ENCODE results near the gene IRF4. TPM values are rescaled to one million over a fixed set of nuclear protein-coding genes. Genes with fewer than 3 reads are reported as not detected.

IRF4 gene
- total RNA-seq, 2 donors from 2014 or later = 0.26 TPM; not detected in 1

DNA sequence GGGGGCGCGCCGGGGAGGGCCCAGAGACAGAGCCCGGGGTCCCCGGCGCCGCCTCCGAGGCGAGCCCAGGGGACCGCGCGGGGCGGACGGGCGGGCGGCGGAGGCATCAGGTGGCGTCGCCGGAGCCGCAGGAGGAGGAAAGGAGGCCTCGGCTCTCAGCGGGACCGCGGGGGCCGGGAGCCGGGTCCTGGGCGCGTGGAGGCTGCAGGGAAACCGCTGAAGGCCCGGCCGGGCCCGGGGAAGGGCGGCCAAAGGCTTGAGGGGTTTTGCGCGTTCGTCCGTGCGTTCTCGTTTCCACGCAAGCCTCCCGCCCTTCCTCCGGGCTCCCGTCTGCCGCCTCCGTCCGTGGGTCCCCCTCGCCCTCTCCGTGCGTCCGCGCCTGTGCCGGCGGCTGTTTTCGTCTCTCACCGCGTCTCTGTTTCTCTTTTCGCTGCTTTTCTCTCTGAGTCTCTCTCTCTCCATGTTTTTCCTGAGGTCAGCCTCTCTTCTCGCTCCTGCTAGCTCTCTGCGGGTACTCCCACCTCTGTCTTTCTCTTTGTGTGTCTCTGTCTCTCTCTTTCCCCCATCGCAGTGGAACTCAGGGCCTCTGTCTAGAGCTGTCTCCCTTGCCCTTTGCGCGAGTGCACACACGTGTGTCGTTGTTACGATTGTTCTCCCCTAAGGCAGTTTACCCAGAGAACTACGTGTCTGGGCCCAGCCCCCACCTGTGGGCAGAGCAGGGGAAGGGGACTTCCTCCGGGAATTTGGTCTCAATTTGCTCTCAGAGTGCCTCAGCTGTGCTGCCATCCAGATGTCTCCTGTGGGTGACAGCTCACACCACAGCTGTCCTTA lies 2.1 kb downstream of the IRF4 start:
- Histone ChIP-seq H3K9me3 (no peaks in the 10 kb centered on the region), H3K27ac (no peak overlapping the region), H3K36me3 (replicated peaks in 1 of 2; ENCODE audit: insufficient read depth in 1 of 2, low read depth in 2 of 2) (no peaks in the 10 kb centered on the region), H3K4me1 (peaks cover 36% of the 10 kb centered on the region), H3K4me3 (no peak overlapping the region), H3K27me3 (peaks cover 0 to 22% of the 10 kb centered on the region in 2 donors)
- WGBS, 2 donors = 2 to 3% methylated on average over 16 to 68 of the region's 68 CpGs
- TF ChIP-seq, protein P1, sequence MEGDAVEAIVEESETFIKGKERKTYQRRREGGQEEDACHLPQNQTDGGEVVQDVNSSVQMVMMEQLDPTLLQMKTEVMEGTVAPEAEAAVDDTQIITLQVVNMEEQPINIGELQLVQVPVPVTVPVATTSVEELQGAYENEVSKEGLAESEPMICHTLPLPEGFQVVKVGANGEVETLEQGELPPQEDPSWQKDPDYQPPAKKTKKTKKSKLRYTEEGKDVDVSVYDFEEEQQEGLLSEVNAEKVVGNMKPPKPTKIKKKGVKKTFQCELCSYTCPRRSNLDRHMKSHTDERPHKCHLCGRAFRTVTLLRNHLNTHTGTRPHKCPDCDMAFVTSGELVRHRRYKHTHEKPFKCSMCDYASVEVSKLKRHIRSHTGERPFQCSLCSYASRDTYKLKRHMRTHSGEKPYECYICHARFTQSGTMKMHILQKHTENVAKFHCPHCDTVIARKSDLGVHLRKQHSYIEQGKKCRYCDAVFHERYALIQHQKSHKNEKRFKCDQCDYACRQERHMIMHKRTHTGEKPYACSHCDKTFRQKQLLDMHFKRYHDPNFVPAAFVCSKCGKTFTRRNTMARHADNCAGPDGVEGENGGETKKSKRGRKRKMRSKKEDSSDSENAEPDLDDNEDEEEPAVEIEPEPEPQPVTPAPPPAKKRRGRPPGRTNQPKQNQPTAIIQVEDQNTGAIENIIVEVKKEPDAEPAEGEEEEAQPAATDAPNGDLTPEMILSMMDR (IDR thresholded peaks at IDR 0.05) = no peak
- TF ChIP-seq POLR2A (IDR thresholded peaks at IDR 0.05) = no peak
- intact Hi-C loops (cut with DNase I) = no loop called here
- DNase-seq (no peak), ATAC-seq (no peak)

DNA sequence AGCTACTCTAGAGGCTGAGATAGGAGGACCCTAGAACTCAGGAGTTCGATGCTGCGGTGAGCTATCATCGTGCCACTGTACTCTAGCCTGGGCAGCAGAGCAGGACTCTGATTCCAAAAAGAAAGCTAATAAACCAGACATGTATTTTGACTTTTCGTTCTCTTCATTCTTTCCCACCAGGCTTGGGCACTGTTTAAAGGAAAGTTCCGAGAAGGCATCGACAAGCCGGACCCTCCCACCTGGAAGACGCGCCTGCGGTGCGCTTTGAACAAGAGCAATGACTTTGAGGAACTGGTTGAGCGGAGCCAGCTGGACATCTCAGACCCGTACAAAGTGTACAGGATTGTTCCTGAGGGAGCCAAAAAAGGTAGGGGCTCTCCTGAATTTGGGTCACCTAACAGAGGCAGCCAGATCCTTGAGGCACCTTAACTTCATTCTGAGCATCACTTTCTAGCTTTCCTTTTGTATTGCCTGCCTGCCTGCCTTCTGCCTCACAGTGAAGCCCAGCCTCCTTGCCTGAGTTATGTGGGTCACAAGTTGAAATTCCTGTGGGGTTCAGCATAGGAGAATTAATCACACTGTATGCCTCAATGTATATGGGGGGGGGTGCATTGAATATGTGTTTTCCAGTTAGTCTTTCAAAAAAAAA lies 3.2 kb downstream of the IRF4 start:
- no peak for DNase-seq
- no peak overlapping the region for H3K27ac ChIP-seq
- 84 to 86% methylated on average over 13 of the region's 13 CpGs for WGBS, 2 donors
- peaks cover 0 to 22% of the 10 kb centered on the region in 2 donors for H3K27me3 ChIP-seq
- H3K9me3 ChIP-seq = no peaks in the 10 kb centered on the region
- ATAC-seq = no peak
- H3K4me1 ChIP-seq = peaks cover 36% of the 10 kb centered on the region
- intact Hi-C loops (cut with DNase I) = no loop called here
- no peak overlapping the region for H3K4me3 ChIP-seq
- H3K36me3 ChIP-seq (replicated peaks in 1 of 2; ENCODE audit: insufficient read depth in 1 of 2, low read depth in 2 of 2) = no peaks in the 10 kb centered on the region
- TF ChIP-seq, protein P1 (IDR thresholded peaks at IDR 0.05) = no peak
- no peak for TF ChIP-seq POLR2A (IDR thresholded peaks at IDR 0.05)

DNA sequence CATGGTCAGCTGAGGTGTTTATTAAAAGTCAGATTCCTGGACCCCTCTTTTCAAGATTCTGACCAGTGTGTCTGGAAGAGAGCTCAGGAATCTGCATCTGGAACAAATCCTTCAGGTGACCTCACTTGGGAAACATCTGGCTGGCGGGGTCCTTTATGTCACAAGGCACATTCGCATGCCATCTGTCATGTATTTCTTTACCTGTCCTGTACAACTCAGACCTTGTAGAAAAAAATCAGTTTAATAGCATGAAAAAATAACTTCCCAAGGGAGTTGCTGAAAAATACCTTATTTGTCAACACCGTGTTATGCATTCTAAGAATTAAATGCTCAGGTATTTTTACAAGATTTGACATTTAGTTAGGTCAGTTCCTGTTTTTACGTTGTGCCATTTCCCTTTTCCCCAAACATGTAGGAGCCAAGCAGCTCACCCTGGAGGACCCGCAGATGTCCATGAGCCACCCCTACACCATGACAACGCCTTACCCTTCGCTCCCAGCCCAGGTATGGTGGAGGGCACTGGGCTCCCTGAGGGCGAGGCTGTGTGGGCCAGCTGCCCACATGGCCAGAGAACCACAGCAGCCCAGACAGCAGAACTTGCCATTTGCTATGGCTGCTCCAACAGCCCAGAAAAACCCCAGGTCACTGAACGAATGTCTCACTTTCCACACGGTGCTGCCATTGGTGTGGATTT lies 4.0 kb downstream of the IRF4 start:
- no peaks in the 10 kb centered on the region for H3K36me3 ChIP-seq (replicated peaks in 1 of 2; ENCODE audit: insufficient read depth in 1 of 2, low read depth in 2 of 2)
- no peak overlapping the region for H3K27ac ChIP-seq
- no peaks in the 10 kb centered on the region for H3K9me3 ChIP-seq
- 51 to 56% methylated on average over 10 of the region's 10 CpGs for WGBS, 2 donors
- ATAC-seq = no peak
- intact Hi-C loops (cut with DNase I) = no loop called here
- H3K4me1 ChIP-seq = peaks cover 35% of the 10 kb centered on the region
- peaks cover 0 to 16% of the 10 kb centered on the region in 2 donors for H3K27me3 ChIP-seq
- no peak for DNase-seq
- no peak overlapping the region for H3K4me3 ChIP-seq
- TF ChIP-seq POLR2A (IDR thresholded peaks at IDR 0.05) = no peak
- TF ChIP-seq, protein P1 (IDR thresholded peaks at IDR 0.05) = no peak

DNA sequence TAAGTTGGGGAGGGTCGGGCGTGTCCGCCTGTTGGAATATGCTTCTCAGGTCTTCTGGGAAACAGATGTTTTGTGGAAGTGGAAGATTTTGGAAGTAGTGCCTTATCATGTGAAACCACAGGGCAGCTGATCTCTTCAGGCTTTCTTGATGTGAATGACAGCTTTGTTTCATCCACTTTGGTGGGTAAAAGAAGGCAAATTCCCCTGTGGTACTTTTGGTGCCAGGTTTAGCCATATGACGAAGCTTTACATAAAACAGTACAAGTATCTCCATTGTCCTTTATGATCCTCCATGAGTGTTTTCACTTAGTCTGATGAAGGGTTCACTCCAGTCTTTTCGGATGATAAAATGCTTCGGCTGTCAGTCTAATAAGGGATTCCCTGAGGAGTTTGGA lies 4.6 kb downstream of the IRF4 start:
- peaks cover 0 to 10% of the 10 kb centered on the region in 2 donors for H3K27me3 ChIP-seq
- no peaks in the 10 kb centered on the region for H3K9me3 ChIP-seq
- no peaks in the 10 kb centered on the region for H3K36me3 ChIP-seq (replicated peaks in 1 of 2; ENCODE audit: insufficient read depth in 1 of 2, low read depth in 2 of 2)
- no peak for DNase-seq
- no peak for ATAC-seq
- no peak for TF ChIP-seq POLR2A (IDR thresholded peaks at IDR 0.05)
- TF ChIP-seq, protein P1 (IDR thresholded peaks at IDR 0.05) = no peak
- intact Hi-C loops (cut with DNase I) = no loop called here
- no peak overlapping the region for H3K4me3 ChIP-seq
- H3K27ac ChIP-seq = no peak overlapping the region
- peaks cover 30% of the 10 kb centered on the region for H3K4me1 ChIP-seq
- WGBS, 2 donors = 71 to 73% methylated on average over 6 of the region's 6 CpGs

Data from body of pancreas (tissue), 4 donors.